ENCODE results near the gene FAM89B.

GRCh38 chr11:65545853-65546216 is 26.5 kb upstream of the FAM89B start:
- no peak for TF ChIP-seq CTCF (IDR thresholded peaks at IDR 0.05; ENCODE audit: insufficient read depth, low read length, poor library complexity, severe bottlenecking)
- no peak; the same call in 1 of the 2 replicates for TF ChIP-seq EZH2phosphoT487 (conservative IDR thresholded peaks at IDR 0.05; ENCODE audit: low read length)

All from SU-DHL-6 (cell line).